Panc1 (cell line): ENCODE results near the gene ARL15.

Experiments used
- POLR2AphosphoS5 ChIP-seq: IDR thresholded peaks from 2 replicates; pipeline ENCODE4 v1.6.1; 2012; ENCODE audit warnings: mild to moderate bottlenecking, low read depth, low read length, moderate library complexity
- SIN3A ChIP-seq: IDR thresholded peaks from 2 replicates; pipeline ENCODE4 v1.6.1; 2012; ENCODE audit warnings: low read depth, mild to moderate bottlenecking, low read length, moderate library complexity, borderline replicate concordance; ENCODE audit not compliant: insufficient read depth
- TCF7L2 ChIP-seq: IDR thresholded peaks from 2 replicates; pipeline ENCODE4 v1.6.1; 2011; ENCODE audit warnings: mild to moderate bottlenecking, low read depth, low read length, inconsistent platforms
- TF ChIP-seq, protein P1 (sequence below): fragments of 450-650 bp; IDR thresholded peaks from 2 replicates; pipeline ENCODE4 v1.5.1; 2017; ENCODE audit warnings: mild to moderate bottlenecking
- TF ChIP-seq, protein P2 (sequence below), 2 experiments: IDR thresholded peaks; 2 replicates each; pipeline ENCODE4 v1.6.1; 2011 to 2012; ENCODE audit warnings: low read depth in 2 of 2, control low read depth in 1 of 2, low read length in 1 of 2, mild to moderate bottlenecking in 1 of 2, moderate library complexity in 1 of 2; ENCODE audit not compliant: insufficient read depth in 1 of 2

- TF ChIP-seq, protein P1, sequence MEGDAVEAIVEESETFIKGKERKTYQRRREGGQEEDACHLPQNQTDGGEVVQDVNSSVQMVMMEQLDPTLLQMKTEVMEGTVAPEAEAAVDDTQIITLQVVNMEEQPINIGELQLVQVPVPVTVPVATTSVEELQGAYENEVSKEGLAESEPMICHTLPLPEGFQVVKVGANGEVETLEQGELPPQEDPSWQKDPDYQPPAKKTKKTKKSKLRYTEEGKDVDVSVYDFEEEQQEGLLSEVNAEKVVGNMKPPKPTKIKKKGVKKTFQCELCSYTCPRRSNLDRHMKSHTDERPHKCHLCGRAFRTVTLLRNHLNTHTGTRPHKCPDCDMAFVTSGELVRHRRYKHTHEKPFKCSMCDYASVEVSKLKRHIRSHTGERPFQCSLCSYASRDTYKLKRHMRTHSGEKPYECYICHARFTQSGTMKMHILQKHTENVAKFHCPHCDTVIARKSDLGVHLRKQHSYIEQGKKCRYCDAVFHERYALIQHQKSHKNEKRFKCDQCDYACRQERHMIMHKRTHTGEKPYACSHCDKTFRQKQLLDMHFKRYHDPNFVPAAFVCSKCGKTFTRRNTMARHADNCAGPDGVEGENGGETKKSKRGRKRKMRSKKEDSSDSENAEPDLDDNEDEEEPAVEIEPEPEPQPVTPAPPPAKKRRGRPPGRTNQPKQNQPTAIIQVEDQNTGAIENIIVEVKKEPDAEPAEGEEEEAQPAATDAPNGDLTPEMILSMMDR = no peak
- TF ChIP-seq SIN3A (no peak), POLR2AphosphoS5 (no peak), TCF7L2 (no peak)
- TF ChIP-seq, protein P2, sequence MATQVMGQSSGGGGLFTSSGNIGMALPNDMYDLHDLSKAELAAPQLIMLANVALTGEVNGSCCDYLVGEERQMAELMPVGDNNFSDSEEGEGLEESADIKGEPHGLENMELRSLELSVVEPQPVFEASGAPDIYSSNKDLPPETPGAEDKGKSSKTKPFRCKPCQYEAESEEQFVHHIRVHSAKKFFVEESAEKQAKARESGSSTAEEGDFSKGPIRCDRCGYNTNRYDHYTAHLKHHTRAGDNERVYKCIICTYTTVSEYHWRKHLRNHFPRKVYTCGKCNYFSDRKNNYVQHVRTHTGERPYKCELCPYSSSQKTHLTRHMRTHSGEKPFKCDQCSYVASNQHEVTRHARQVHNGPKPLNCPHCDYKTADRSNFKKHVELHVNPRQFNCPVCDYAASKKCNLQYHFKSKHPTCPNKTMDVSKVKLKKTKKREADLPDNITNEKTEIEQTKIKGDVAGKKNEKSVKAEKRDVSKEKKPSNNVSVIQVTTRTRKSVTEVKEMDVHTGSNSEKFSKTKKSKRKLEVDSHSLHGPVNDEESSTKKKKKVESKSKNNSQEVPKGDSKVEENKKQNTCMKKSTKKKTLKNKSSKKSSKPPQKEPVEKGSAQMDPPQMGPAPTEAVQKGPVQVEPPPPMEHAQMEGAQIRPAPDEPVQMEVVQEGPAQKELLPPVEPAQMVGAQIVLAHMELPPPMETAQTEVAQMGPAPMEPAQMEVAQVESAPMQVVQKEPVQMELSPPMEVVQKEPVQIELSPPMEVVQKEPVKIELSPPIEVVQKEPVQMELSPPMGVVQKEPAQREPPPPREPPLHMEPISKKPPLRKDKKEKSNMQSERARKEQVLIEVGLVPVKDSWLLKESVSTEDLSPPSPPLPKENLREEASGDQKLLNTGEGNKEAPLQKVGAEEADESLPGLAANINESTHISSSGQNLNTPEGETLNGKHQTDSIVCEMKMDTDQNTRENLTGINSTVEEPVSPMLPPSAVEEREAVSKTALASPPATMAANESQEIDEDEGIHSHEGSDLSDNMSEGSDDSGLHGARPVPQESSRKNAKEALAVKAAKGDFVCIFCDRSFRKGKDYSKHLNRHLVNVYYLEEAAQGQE (IDR thresholded peaks at IDR 0.05; ENCODE audit: insufficient read depth in 1 of 2, low read depth in 2 of 2, low read length in 1 of 2) = no peak
Observed at GRCh38 chr5:54211912-54212311, 98.5 kb downstream of the ARL15 start.
